MCF 10A (cell line): ENCODE data around the gene CASP9. TPM values are rescaled to one million over a fixed set of nuclear protein-coding genes. Genes with fewer than 3 reads are reported as not detected.

Experiments used
- BruUV-seq: library from RNA; stranded (reverse); fragments of 400-500 nt; replicated peaks from 2 replicates; lab custom pipeline; 2021; lab: Mats Ljungman, UMichigan
- CTCF ChIA-PET: fragments of 300-600 bp; sonication (Branson Sonifier 250); formaldehyde crosslinking; extraction: SDS; loops from one replicate; lab custom pipeline; 2021; ENCODE audit warnings: antibody characterized with exemption, inconsistent platforms; lab: Yijun Ruan, JAX
- POLR2A ChIA-PET: fragments of 300-600, 350-650 bp; sonication (Branson Sonifier 250); formaldehyde crosslinking; extraction: SDS; loops from one replicate; lab custom pipeline; 2020; ENCODE audit warnings: antibody characterized with exemption, inconsistent platforms; lab: Yijun Ruan, JAX
- DNase-seq: peaks from one replicate; pipeline ENCODE4 v3.0.0-alpha.2; 2018; ENCODE audit not compliant: unreplicated experiment
- H3K27ac Mint-ChIP-seq: one replicate; pipeline ENCODE4 v1.8.0; 2022; ENCODE audit warnings: mild to moderate bottlenecking, low read depth, mixed read lengths; ENCODE audit not compliant: unreplicated experiment
- H3K27me3 Mint-ChIP-seq: one replicate; pipeline ENCODE4 v1.8.0; 2022; ENCODE audit warnings: mixed read lengths; ENCODE audit not compliant: insufficient read depth, unreplicated experiment
- H3K36me3 Mint-ChIP-seq: one replicate; pipeline ENCODE4 v1.8.0; 2022; ENCODE audit warnings: mild to moderate bottlenecking, moderate library complexity, mixed read lengths; ENCODE audit not compliant: insufficient read depth, unreplicated experiment
- H3K4me1 Mint-ChIP-seq: one replicate; pipeline ENCODE4 v1.8.0; 2022; ENCODE audit warnings: mixed read lengths; ENCODE audit not compliant: insufficient read depth, unreplicated experiment
- H3K4me3 Mint-ChIP-seq: one replicate; pipeline ENCODE4 v1.8.0; 2022; ENCODE audit warnings: mild to moderate bottlenecking, moderate library complexity, mixed read lengths; ENCODE audit not compliant: unreplicated experiment
- H3K9me3 Mint-ChIP-seq: one replicate; pipeline ENCODE4 v1.8.0; 2022; ENCODE audit warnings: mixed read lengths; ENCODE audit not compliant: unreplicated experiment
- intact Hi-C: fragments of 100-400 bp; cut with micrococcal nuclease; formaldehyde crosslinking; loops from 2 replicates; pipeline ENCODE4 v1.14.1; 2022
- total RNA-seq: library from RNA; stranded (reverse); gene quantifications from 2 replicates; pipeline ENCODE4 v1.2.3, GENCODE V29; 2022
- TF ChIP-seq, protein P1 (sequence below): fragments of 200-600 bp; IDR thresholded peaks from one replicate; pipeline ENCODE4 v1.8.0; 2022; ENCODE audit warnings: antibody characterized with exemption, mild to moderate bottlenecking; ENCODE audit not compliant: unreplicated experiment

CASP9 gene
- total RNA-seq, 1 experiment from 2014 or later: 8.9 TPM

DNA sequence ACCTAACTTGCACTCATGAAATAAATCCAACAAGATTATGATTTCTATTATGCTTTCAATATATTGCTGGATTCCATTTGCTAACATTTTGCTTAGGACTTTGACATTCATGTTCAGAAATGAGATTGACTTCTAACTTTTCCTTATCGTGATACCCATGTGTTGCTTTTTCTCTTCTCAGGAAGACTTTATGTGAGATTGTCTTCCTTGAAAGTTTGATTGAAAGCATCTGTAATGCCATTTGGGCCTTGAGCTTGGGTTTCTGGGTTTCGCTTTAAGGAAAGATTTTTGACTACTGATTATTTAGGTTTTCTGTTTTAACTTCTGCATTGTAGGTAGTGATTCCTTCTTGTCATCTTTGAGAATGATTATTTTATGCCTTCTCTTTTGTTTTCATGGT is 33.0 kb upstream of the CASP9 start:
- no peaks in the 10 kb centered on the region for H3K9me3 Mint-ChIP-seq
- peaks cover 71% of the 10 kb centered on the region for H3K36me3 Mint-ChIP-seq
- no peak overlapping the region for H3K27ac Mint-ChIP-seq
- no peaks in the 10 kb centered on the region for H3K27me3 Mint-ChIP-seq
- TF ChIP-seq, protein P1, sequence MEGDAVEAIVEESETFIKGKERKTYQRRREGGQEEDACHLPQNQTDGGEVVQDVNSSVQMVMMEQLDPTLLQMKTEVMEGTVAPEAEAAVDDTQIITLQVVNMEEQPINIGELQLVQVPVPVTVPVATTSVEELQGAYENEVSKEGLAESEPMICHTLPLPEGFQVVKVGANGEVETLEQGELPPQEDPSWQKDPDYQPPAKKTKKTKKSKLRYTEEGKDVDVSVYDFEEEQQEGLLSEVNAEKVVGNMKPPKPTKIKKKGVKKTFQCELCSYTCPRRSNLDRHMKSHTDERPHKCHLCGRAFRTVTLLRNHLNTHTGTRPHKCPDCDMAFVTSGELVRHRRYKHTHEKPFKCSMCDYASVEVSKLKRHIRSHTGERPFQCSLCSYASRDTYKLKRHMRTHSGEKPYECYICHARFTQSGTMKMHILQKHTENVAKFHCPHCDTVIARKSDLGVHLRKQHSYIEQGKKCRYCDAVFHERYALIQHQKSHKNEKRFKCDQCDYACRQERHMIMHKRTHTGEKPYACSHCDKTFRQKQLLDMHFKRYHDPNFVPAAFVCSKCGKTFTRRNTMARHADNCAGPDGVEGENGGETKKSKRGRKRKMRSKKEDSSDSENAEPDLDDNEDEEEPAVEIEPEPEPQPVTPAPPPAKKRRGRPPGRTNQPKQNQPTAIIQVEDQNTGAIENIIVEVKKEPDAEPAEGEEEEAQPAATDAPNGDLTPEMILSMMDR: no peak
- DNase-seq: no peak
- intact Hi-C loops: no loop called here
- H3K4me3 Mint-ChIP-seq: no peak overlapping the region
- no TSS peak for BruUV-seq
- POLR2A ChIA-PET: no interaction called here
- H3K4me1 Mint-ChIP-seq: no peaks in the 10 kb centered on the region
- CTCF ChIA-PET: no interaction called here

GRCh38 chr1:15550573-15550972 is 26.6 kb upstream of the CASP9 start:
- no peaks in the 10 kb centered on the region for H3K27me3 Mint-ChIP-seq
- ChIA-PET CTCF (no interaction called here), POLR2A (no interaction called here)
- intact Hi-C loops: no loop called here
- H3K36me3 Mint-ChIP-seq: peaks cover 77% of the 10 kb centered on the region
- H3K27ac Mint-ChIP-seq: no peak overlapping the region
- H3K9me3 Mint-ChIP-seq: no peaks in the 10 kb centered on the region
- H3K4me1 Mint-ChIP-seq: no peaks in the 10 kb centered on the region
- no peak for DNase-seq
- no peak overlapping the region for H3K4me3 Mint-ChIP-seq
- no TSS peak for BruUV-seq
- TF ChIP-seq, protein P1: no peak

- BruUV-seq: no TSS peak
- Mint-ChIP-seq H3K4me3 (no peak overlapping the region), H3K27me3 (no peaks in the 10 kb centered on the region), H3K4me1 (no peaks in the 10 kb centered on the region), H3K36me3 (peaks cover 79% of the 10 kb centered on the region), H3K27ac (peak overlapping the region; percentile 28), H3K9me3 (no peaks in the 10 kb centered on the region)
- no peak for DNase-seq
- intact Hi-C loops: no loop called here
- CTCF ChIA-PET: interaction anchor here (1.3 kb wide), 1 partner anchor 11 kb away, joined by 12 read pairs; no protein-coding TSS in a partner anchor
- TF ChIP-seq, protein P1: no peak
- POLR2A ChIA-PET: interaction anchor here (0.7 to 1.1 kb wide), 3 partner anchors 14 to 70 kb away, joined by 3 to 4 read pairs (median 3); partner anchors contain the start of gene DNAJC16
Measured at GRCh38 chr1:15546641-15547040, 22.6 kb upstream of the CASP9 start.

- DNase-seq: no peak
- H3K4me3 Mint-ChIP-seq: no peak overlapping the region
- CTCF ChIA-PET: no interaction called here
- H3K27ac Mint-ChIP-seq: no peak overlapping the region
- TF ChIP-seq, protein P1: no peak
- POLR2A ChIA-PET: interaction anchor here (0.8 kb wide), 1 partner anchor 24 kb away, joined by 4 read pairs; no protein-coding TSS in a partner anchor
- H3K9me3 Mint-ChIP-seq: no peaks in the 10 kb centered on the region
- H3K36me3 Mint-ChIP-seq: peaks cover 78% of the 10 kb centered on the region
- no peaks in the 10 kb centered on the region for H3K27me3 Mint-ChIP-seq
- BruUV-seq: no TSS peak
- no peaks in the 10 kb centered on the region for H3K4me1 Mint-ChIP-seq
- intact Hi-C loops: no loop called here
Measured at GRCh38 chr1:15543589-15544568, 19.9 kb upstream of the CASP9 start.
